Suppressor macrophage (primary cell): Measurements from ENCODE around the gene CFAP61.
"Not testable (repeated sequence)": the region's sequence is repeated elsewhere in the genome, so short reads cannot be mapped to it uniquely, and the experiment has no call there.

Experiments used
- DNase-seq, 4 experiments: peaks; one replicate each; pipeline ENCODE4 v3.0.0-alpha.2; 2020 to 2022

CFAP61 gene

DNA sequence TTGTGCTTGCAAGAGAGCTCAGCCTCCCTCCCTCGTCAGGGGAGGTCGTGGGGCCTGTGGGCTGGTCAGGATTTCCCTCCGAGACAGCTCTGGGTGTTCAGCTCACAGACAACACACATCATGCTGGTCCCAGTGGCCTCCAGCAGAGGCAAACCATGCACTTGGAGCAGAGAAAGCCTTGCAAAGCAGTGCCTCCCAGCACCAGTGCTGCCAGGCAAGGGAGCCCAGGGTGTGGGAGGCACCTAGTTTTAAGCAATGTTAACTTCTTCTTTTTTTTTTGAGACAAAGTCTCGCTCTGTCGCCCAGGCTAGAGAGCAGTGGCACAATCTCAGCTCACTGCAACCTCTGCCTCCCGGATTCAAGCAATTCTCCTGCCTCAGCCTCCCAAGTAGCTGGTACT, 281.5 kb downstream of the CFAP61 start:
- peak; percentile 87 to 94 (median 92) for DNase-seq

DNA sequence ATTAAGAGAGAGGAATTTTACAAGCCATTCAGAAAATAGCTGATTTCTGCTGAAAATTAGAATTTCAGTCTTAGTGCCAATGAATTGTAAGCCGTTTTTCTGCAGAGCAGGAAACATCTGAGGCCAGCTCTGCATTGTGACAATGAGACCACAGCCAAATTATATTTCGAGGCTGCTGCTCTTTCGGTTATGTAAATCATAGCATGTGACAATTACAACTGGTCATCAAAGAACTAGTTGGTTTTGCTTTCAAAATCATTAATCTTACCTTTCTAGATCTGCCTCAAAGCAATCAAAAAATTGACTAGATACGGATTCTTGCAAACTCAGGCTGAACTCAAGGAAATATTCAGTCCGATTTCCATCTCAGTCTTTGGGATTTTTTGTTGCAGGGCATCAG, 282.2 kb downstream of the CFAP61 start:
- DNase-seq = peak; percentile 38 to 69 (median 52)

DNA sequence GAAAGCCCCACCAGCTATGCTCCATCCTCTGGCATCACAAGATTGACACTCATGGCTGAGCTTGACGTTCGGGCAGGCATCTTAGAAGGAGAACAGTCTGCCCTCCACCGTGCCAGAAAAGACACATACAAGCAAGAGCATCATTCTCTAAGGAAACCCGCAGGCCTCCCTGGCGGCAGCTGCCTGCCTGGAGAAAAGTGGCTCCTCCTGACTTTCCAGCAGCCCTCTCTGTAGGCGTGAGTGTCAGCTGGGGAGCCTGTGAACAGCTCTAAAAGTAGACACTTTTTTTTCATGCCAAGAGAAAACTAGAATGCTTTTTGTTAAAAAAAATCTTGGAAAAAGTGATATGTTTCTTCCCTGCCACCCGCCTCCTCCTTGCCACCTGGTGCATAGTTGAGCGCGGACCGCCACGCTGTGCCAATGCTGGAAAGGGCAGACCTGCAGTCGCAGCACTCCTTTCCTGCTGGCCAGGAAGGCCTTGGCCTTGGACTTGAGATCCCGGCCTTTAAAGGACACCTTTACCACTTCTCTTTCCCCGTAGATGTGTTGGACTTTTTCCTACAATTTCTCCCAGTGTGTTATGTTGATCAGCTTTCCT, 285.9 kb downstream of the CFAP61 start:
- DNase-seq = no peak

DNA sequence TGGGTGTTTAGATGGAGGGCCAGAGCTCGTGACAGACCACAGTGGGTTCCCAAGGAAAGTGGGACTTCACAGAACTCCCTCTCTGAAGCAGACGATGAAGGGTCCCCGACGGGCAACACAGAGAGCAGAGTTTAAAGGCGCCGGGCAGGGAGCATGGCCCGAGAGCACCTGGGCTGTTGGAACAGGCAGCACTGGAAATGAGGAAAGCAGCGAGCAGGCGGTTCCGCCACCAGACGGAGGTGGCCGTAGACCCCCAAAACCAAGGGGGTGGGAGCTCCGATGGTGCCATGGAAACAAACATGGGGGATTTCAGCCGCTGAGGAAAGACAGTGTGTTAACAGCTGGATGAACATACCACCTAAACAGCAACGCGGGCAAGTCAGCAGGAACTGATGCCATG, 288.1 kb downstream of the CFAP61 start:
- DNase-seq = no peak

DNA sequence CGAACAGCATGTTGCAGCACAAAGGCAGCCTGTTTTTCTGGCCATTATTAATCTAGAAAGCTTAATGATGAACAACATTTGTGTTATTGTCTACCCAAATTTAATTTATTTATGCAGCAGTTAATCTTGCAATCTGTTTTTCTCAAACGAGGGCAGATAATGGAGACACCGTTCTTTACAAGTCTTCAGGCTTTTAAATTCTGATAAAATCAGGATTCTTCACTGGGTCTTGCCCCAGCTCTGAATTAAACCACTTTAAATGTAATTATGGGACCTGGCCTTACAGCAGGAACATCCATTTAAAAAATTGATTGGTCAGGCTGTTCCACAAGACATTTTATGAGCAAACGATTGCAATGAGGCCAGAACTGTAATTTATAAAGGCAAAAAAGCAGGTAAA, 289.0 kb downstream of the CFAP61 start:
- no peak for DNase-seq

DNA sequence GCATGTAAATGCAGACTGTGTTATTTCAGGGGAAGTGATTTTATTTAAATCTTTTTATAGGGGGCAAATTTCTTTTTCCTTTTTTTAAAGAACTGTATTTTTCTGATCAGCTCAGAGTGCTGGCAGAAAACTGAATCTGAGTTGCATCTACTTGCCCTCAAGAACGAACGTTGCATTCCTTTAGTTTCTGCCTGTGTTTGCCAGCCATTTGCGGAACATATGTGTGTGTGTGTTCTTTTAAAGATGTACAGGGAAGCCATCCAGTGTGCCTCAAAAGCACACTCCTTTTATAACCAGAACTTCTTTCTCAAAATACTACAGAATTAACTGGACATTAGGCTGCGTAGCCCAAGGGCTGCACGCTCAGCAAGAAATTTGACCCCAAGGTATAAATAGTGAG, 289.7 kb downstream of the CFAP61 start:
- DNase-seq = no peak

DNA sequence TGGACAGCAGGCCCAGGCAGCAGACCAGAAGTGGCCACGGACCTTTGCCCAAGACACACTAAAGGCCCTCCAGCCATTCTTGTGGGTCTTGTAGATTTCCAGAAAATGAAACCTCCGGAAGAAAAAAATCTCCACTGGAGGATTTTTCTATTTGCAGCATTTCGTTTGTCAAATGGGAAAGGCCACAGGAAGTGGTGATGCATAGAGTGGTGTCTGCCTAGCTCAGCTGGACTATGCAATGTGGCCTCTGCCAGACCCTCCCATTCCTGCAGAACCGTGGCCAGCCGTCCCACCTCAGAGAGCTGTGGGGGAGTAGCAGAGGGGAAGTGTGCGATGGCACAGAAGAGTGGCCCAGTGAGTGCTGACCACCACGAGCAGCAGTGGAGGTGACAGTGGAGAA, 291.6 kb downstream of the CFAP61 start:
- peak in 3 of 4 experiments; percentile 35 to 58 (median 58) for DNase-seq

DNA sequence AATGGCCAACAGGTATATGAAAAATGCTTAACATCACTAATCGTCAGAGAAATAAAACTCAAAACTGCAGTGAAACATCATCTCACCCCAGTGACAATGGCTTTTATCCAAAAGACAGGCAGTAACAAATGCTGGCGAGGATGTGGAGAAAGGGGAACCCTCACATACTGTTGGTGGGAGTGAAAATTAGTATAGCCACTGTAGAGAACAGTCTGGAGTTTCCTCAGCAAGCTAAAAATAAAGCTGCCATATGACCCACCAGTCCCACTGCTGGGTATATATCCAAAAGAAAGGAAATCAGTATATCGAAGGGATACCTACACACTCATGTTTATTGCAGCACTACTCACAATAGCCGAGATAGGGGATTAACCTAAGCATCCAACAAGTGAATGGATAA, 292.1 kb downstream of the CFAP61 start:
- peak; percentile 38 to 64 (median 54) for DNase-seq

DNA sequence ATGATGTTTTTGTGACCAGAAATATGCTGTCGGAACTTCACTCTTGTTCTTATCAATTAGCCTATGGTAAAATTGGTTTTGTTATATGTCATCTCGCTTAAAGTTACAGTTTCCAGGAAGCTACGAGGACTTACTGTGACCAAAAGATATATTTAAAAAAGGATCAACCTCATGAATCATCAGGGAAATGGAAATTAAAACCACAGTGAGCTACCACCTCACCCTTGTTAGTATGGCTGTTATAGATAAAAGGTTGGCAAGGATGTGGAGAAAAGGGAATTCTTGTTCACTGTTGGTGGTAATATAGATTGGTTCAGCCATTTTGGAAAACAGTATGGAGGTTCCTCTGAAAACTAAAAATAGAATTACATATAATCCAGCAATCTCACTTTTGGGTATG, 301.2 kb downstream of the CFAP61 start:
- no peak for DNase-seq

DNA sequence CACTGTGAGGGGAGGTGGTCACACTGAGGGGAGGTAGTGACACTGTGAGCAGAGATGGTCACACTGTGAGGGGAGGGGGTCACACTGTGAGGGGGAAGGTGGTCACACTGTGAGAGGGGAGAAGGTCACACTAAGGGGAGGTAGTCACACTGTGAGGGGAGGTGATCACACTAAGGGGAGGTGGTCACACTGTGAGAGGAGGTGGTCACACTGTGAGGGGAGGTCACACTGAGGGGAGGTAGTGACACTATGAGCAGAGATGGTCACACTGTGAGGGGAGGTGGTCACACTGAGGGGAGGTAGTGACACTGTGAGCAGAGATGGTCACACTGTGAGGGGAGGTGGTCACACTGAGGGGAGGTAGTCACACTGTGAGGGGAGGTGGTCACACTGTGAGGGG, 303.2 kb downstream of the CFAP61 start:
- DNase-seq = not testable (repeated sequence)

DNA sequence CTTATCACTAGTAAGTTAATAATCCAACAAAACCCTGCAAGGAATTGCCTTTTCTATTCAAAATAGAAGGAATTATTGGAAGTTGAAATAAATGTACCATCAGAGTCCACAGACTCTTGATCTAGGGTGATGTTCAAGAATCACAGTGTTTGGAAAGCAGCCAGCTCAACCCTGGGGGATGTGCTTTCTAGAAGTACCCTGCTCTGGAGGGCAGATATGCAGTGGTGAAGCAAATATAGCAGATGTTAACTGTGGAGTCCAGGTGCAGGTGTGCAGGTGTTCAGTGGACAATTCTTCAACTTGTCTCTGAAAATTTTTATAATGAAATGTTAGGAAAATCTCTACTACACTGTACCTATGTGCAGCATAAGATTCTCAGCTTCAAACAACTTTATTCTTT, 306.5 kb downstream of the CFAP61 start:
- no peak for DNase-seq

DNA sequence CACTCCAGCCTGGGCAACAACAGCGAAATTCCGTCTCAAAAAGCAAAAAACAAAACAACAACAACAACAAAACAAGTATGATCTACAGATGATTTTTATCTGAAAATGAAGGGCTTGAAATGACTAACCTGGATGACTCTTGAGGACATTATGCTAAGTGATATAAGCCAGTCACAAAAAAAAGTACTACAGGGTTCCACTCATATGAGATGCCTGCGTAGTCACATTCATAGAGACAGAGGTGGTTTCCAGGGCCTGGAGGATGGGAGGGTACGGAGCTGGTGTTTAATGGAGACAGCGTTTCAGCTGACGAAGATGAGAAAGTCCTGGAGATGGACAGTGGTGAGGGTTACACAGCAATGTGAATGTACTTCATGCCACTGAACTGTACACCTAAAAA, 307.3 kb downstream of the CFAP61 start:
- no peak for DNase-seq

DNA sequence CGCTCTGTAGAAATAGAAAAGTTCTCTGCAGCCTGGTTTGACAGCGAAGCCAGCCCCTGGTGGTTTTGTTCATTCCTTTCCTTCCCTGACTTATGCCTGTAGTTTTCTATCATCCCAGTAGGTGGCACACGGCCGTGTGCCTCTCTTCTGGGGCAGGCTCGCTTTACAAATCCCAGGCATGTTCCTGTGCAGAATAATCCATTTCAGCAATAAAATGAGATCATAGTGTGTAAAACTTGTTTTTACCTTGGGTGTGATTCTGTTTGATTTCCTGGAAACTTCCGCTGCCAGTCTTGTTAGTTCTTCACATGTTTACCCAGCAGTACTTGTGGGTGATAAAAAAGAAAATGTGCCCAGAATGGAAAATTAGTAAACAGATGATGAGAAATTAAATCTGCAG, 308.1 kb downstream of the CFAP61 start:
- DNase-seq = peak; percentile 68 to 80 (median 76)

DNA sequence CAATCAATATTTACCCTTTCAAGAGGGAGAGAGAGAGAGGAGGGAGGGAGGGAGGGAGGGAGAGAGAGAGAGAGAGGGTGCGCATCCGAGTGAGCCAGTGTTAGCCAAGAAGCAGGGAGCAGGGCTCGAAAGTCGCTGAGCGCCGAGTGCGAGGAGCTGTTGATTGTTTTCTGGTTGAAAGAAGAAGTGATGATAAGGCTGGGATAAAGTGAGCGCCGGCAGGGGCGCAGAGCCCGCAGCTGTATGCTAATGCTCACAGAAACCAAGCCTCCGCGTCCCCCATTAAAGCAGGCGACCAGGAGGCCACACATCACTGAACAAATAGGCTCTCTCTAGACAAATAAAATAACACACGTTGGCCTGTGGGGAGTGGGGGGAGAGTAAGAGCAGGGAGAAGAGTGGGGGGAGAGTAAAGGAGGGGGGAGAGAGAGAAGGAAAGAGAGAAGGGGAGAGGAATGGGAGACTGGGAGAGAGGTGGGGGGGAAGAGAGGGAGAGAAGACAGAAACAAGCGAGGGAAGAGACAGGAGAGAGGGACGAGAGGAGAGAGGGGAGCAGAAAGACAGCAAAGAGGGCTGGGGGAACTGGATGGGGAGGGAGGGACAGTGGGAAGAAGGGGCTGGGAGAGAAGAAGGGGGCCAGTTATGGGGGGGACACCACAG, 310.6 kb downstream of the CFAP61 start:
- DNase-seq = peak in 3 of 4 experiments; percentile 27 to 52 (median 45)

DNA sequence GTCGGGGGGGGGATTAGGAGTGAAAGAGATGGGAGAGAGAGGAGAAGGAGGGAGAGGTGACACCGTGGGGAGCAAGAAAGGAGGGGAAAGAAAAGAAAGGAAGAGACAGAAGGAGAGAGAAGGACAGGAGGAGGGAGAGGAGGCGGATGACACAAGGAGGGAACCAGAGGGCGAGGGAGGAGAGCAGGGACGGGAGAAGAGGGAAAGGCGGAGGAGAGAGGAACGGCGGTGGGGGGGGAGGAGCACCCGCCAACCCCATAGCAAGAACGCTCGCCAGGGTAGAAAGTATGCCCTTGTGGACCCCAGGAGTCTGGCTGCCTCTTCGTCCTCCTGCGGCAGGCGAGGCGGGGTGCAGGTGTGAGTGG, 311.1 kb downstream of the CFAP61 start:
- peak in 1 of 4 experiments; percentile 25 for DNase-seq

DNA sequence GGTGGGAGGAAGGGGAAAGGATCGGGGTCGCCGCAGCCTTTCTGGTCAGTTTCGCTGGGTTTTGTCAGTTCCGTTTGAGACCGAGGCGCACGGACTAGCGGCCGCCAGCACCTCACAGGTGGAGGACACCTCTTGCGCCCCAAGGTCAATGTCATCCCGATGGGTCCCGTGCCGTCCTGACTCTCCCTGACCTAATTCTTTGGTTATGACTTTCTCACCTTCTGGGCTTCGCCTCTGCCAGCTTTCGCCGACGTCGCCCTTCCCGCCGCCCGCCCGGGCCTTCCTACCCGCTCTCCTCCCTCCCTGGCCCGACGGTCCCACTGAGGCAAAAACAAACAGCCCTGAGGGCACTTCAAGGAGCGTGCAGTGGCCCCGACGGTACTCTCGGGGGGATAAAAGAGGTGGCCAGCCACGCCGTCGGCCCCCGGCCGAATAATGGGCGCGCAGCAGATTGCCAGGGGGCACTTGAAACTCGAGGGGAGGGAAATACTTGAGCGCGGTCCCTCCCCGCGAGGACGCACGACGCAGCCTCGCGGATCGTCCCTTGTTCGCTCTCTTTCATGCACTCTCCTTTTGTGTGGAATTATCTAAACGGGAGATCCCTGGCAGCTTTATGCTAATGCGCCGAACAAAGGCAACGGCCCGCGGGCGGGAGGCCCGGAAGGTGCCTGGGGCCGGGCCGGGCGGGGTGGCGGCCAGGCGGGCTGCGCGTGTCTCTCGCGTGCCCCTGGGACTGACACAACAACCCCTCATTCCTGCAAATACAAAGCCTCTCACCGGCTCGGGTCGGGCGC, 311.7 kb downstream of the CFAP61 start:
- peak in 1 of 4 experiments; percentile 42 for DNase-seq

DNA sequence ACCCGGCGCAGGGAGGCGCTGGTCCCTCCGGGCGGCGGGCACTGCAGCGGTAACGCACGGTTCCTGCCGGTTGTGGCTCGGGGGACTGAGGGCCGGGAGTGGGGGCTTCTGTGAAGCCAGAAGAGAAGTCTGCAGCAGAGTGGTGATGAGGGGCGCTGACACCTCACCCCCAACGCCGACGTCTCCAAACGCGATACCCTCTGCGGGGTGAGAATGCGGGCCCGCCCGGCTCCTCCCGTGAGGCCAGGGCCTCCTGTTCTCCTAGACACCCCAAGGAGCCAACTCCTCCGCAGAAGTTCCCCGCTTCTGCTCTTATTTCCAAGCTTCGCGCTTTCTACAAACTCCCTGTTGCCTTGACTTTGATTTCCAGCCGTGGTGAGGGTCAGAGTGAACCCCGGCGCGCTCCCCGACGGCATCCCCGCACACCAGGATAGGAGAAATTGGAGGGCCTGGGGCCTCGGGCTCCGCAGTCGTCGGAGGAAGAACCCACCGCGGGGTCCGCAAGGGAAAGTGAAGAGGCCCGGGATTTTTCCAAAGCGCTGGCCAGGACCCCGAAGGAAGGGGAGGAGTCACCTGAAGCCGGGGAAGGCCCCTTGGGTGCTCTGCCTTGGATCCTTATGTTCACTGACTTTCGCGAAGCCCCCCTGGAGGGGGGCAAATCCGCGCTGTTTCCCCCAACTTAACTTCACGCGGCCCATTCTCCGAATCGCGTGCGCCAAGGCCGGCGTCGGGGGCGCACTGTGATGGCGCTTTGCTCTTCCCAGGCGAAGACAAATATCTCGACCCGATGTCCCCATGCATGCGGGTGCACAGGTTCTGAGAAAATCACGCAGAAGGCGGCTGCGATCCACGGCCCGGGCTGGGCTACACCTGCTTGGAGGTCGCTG, 312.5 kb downstream of the CFAP61 start:
- no peak for DNase-seq

DNA sequence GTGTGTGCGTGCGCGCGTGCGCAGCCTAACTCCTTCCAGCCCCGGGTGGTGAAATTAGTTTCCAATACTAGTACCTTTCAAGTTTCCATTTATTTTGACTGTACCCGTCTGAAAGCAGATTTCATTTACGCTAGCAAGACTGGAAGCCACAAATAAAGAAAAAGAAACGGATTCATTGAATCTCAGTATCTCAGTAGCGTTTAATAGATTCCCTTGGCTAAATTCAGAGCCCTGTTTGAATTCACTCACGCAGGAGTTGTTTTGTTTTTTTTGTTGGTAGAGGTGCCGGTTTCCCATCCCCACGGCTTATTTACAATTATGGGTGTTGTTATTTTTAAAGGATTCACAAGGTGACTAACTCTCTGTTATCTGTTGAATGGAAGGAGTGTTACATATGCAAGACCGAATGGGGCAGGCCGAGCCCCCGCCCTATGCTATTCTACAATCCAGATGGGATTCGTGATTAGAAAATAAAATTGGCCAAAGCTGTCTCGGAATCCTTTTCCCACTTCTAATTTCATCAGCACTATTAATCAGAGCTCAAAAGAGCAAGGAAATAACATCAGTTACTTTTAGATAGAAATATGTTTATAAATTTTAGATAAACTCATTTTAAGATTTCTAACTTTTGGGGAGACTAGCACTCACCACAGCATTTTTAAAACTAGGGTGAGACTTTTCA, 313.3 kb downstream of the CFAP61 start:
- DNase-seq = no peak

DNA sequence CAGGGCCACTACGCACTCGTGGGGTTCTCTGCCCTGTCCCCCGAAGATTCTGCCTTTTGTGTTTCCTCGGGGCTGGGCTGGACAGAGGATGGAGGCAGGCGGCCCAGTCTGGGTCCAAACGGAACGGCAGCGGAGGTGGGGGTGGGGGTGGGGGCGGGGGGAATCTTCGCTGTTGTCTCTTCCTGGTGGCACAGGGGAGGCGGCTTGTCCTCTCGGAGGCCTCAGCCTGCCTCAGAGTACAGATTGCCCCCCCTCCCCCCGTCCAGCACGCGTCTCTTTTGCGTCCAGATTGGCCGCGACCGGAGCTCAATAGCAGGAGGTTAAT, 314.2 kb downstream of the CFAP61 start:
- DNase-seq = no peak

DNA sequence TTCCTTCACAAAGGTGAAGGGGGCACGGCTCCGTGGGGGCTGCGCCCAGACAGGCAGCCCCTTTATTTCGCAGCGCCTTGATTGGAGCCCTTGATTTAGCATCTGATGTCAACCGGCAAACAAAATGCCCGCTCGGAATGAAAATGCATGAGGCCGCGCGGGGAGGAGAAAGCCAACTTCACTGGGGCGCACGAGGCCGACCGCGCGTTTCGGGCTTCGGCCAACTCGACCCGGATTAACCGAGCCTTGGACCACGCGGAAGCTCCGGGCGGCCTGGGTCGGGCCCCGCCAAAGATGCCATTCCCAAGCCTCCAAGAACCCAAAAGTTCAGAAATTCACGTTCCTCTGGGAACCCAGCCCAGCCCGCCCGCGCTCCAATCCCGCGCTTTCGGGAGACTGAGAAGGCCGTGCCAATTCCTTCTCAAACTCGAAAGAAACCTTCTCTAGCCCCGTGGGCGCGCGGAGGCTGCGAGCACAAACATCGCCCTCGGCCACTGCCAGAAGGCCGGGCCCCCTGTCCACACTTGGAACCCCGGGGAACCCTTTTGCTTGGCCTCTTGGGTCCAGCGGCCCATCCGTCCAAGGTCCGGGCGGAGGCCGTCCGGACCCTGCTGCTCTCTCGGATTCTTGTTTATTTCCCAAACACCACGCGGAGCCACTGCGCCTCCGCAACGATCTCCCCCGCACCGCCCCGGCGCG, 314.7 kb downstream of the CFAP61 start:
- DNase-seq = peak in 1 of 4 experiments; percentile 45

DNA sequence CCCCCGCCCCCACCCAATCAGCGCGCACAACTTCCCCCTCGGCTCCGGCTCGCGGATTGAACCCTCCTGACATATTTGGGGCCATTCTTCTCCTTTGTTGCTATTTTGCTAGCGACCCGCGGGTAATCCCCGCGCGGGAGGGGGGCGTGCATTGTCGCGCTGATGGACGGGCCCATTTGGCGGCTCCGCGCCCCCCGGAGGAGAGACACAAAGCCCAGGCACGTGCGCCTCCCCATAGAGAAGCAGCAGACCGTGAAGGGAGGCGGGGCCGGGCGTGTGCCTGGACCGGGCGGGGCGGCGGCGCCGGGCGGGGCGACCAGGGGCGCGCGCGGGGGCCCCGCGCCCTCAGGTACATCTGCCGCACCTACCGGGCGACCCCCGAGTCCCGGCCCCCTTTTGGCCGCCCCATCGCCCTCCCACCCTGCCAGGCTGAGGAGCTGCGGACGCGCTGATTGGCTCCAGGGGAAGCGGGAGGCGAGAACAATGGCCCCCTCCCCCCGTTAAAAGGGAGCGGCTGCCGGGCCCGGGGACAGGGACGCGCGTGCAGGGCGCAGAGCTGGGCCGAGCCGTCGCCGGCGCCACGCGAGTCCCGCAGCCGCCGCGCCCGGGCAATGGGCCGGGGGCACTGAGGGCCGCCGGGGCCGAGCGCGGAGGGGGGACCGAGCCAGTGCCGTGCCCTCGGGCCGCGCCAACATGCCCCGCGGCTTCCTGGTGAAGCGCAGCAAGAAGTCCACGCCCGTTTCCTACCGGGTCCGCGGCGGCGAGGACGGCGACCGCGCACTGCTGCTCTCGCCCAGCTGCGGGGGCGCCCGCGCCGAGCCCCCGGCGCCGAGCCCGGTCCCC, 315.5 kb downstream of the CFAP61 start, which contains the start of gene INSM1:
TSS of gene INSM1 (plus strand) at position 530 of the 843 bp plus-strand sequence. CDS start at position 694, 164 bp downstream.
- DNase-seq = peak in 3 of 4 experiments; percentile 13 to 63 (median 41)
